GM12872 (cell line): ENCODE measurements around the gene RGS1.

Source experiments
- CTCF ChIP-seq: IDR thresholded peaks from 3 replicates; pipeline ENCODE4 v1.5.1; 2011; ENCODE audit warnings: low read depth, mild to moderate bottlenecking, low read length, moderate library complexity; ENCODE audit not compliant: insufficient read depth

Gene RGS1

GRCh38 chr1:192557841-192558595 is 17.6 kb upstream of the RGS1 start:
- TF ChIP-seq CTCF: no peak

GRCh38 chr1:192559115-192560006 is 16.2 kb upstream of the RGS1 start:
- TF ChIP-seq CTCF: no peak

GRCh38 chr1:192561301-192561700 is 14.3 kb upstream of the RGS1 start:
- no peak for TF ChIP-seq CTCF

GRCh38 chr1:192563129-192563528 is 12.4 kb upstream of the RGS1 start:
- TF ChIP-seq CTCF: no peak

- TF ChIP-seq CTCF: no peak
Measured at GRCh38 chr1:192564099-192564498, 11.5 kb upstream of the RGS1 start.

- TF ChIP-seq CTCF: no peak
Measured at GRCh38 chr1:192565946-192566345, 9.6 kb upstream of the RGS1 start.

GRCh38 chr1:192566657-192567056 is 8.9 kb upstream of the RGS1 start:
- TF ChIP-seq CTCF: no peak
